A673 (cell line): ENCODE data around the gene CCDC169. TPM values are rescaled to one million over a fixed set of nuclear protein-coding genes. Genes with fewer than 3 reads are reported as not detected.

Experiments used
- BruUV-seq: library from RNA; stranded (reverse); fragments of 400-500 nt; replicated peaks from 2 replicates; lab custom pipeline; 2021; lab: Mats Ljungman, UMichigan
- CTCF ChIA-PET: fragments of 300-600 bp; sonication (Branson Sonifier 250); formaldehyde crosslinking; loops from one replicate; lab custom pipeline; 2022; ENCODE audit warnings: antibody characterized with exemption; lab: Charles Lee
- POLR2A ChIA-PET: fragments of 300-600 bp; sonication (Branson Sonifier 250); formaldehyde crosslinking; loops from one replicate; lab custom pipeline; 2022; ENCODE audit warnings: antibody characterized with exemption; ENCODE audit not compliant: low non-redundant PET; lab: Charles Lee
- DNase-seq: peaks from one replicate; pipeline ENCODE4 v3.0.0-alpha.2; 2015; ENCODE audit warnings: low spot score
- H3K27ac ChIP-seq: fragments of 200-600 bp; sonication (generic); 2 replicates; pipeline ENCODE4 v1.5.1; 2016; ENCODE audit warnings: mixed run types, low read depth, mild to moderate bottlenecking, mixed read lengths, antibody characterized with exemption, low read length; ENCODE audit not compliant: poor library complexity, severe bottlenecking
- H3K27me3 ChIP-seq: fragments of 200-600 bp; sonication (generic); replicated peaks from 2 replicates; pipeline ENCODE4 v1.6.1; 2017; ENCODE audit warnings: mixed run types, low read depth, mild to moderate bottlenecking, mixed read lengths, antibody characterized with exemption, low read length; ENCODE audit not compliant: insufficient read depth, poor library complexity
- H3K36me3 ChIP-seq: fragments of 200-600 bp; sonication (generic); 2 replicates; pipeline ENCODE4 v1.6.1; 2016; ENCODE audit warnings: mixed run types, mild to moderate bottlenecking, mixed read lengths, antibody characterized with exemption, low read length; ENCODE audit not compliant: insufficient read depth, poor library complexity, severe bottlenecking
- H3K4me1 ChIP-seq: fragments of 200-600 bp; sonication (generic); 2 replicates; pipeline ENCODE4 v1.6.1; 2017; ENCODE audit warnings: mixed run types, mild to moderate bottlenecking, mixed read lengths, antibody characterized with exemption, low read length; ENCODE audit not compliant: insufficient read depth, poor library complexity, severe bottlenecking
- H3K4me3 ChIP-seq: fragments of 200-600 bp; sonication (generic); 2 replicates; pipeline ENCODE4 v1.5.1; 2016; ENCODE audit warnings: low read depth, mixed run types, mild to moderate bottlenecking, mixed read lengths, low read length; ENCODE audit not compliant: poor library complexity, severe bottlenecking
- H3K9me3 ChIP-seq: fragments of 200-600 bp; sonication (generic); 2 replicates; pipeline ENCODE4 v1.6.1; 2016; ENCODE audit warnings: mixed run types, low read depth, mild to moderate bottlenecking, mixed read lengths, antibody characterized with exemption, low read length; ENCODE audit not compliant: poor library complexity, severe bottlenecking
- CTCF ChIP-seq: fragments of 300-800, 200-600 bp; sonication (generic); conservative IDR thresholded peaks from 2 replicates; pipeline ENCODE4 v1.5.1; 2017; ENCODE audit warnings: low read depth, mild to moderate bottlenecking, antibody characterized with exemption, low read length, moderate library complexity, mixed read lengths
- EZH2 ChIP-seq: fragments of 200-600 bp; sonication (generic); IDR thresholded peaks from 2 replicates; pipeline ENCODE4 v1.6.1; 2017; ENCODE audit warnings: borderline replicate concordance, low read depth, mild to moderate bottlenecking, mixed read lengths, antibody characterized with exemption, low read length; ENCODE audit not compliant: poor library complexity, severe bottlenecking
- intact Hi-C: fragments of 100-400 bp; cut with micrococcal nuclease; formaldehyde crosslinking; loops from one replicate; pipeline ENCODE4 v1.10.0; 2022; ENCODE audit not compliant: unreplicated experiment
- total RNA-seq: library from RNA; stranded (reverse); gene quantifications from 2 replicates; pipeline ENCODE4 v1.2.3, GENCODE V29; 2021

Gene CCDC169
- total RNA-seq, 1 experiment from 2014 or later: 14.3 TPM

- POLR2A ChIA-PET: no interaction called here
- H3K36me3 ChIP-seq: no peaks in the 10 kb centered on the region
- DNase-seq: no peak
- H3K27ac ChIP-seq: no peak overlapping the region
- TF ChIP-seq CTCF (no peak), EZH2 (no peak)
- no peak overlapping the region for H3K4me3 ChIP-seq
- CTCF ChIA-PET: no interaction called here
- no TSS peak for BruUV-seq
- H3K9me3 ChIP-seq: peaks cover 17% of the 10 kb centered on the region
- intact Hi-C loops: no loop called here
- H3K27me3 ChIP-seq: no peaks in the 10 kb centered on the region
- no peaks in the 10 kb centered on the region for H3K4me1 ChIP-seq
Observed at GRCh38 chr13:36224730-36225129, 72.9 kb downstream of the CCDC169 start.

- Histone ChIP-seq H3K36me3 (no peaks in the 10 kb centered on the region), H3K27me3 (no peaks in the 10 kb centered on the region), H3K4me1 (peaks cover 3% of the 10 kb centered on the region), H3K9me3 (peaks cover 7% of the 10 kb centered on the region), H3K27ac (no peak overlapping the region), H3K4me3 (no peak overlapping the region)
- CTCF ChIA-PET: no interaction called here
- POLR2A ChIA-PET: no interaction called here
- intact Hi-C loops: no loop called here
- no peak for TF ChIP-seq EZH2
- no peak for TF ChIP-seq CTCF
- no peak for DNase-seq
- BruUV-seq: no TSS peak
Observed at GRCh38 chr13:36219883-36220282, 77.7 kb downstream of the CCDC169 start.

- ChIA-PET POLR2A (no interaction called here), CTCF (no interaction called here)
- intact Hi-C loops: no loop called here
- BruUV-seq: no TSS peak
- Histone ChIP-seq H3K36me3 (no peaks in the 10 kb centered on the region), H3K4me3 (no peak overlapping the region), H3K4me1 (peaks cover 10% of the 10 kb centered on the region), H3K9me3 (no peaks in the 10 kb centered on the region), H3K27me3 (no peaks in the 10 kb centered on the region), H3K27ac (no peak overlapping the region)
- DNase-seq: no peak
- no peak for TF ChIP-seq CTCF
- TF ChIP-seq EZH2: no peak
Observed at GRCh38 chr13:36217456-36217855, 80.2 kb downstream of the CCDC169 start.
